HG03558 (cell line): ENCODE results near the gene IQGAP3.
"Not testable (repeated sequence)": the region's sequence is repeated elsewhere in the genome, so short reads cannot be mapped to it uniquely, and the experiment has no call there.

ENCODE experiments used
- ATAC-seq: cut with Tn5 transposase; IDR thresholded peaks from one replicate; pipeline ENCODE4 v1.9.1; 2021; ENCODE audit warnings: moderate number of reproducible peaks; ENCODE audit not compliant: unreplicated experiment; ENCODE audit errors: extremely low read depth

The IQGAP3 gene

GRCh38 chr1:156578055-156578454, 5.7 kb upstream of the IQGAP3 start:
- ATAC-seq = no peak

DNA sequence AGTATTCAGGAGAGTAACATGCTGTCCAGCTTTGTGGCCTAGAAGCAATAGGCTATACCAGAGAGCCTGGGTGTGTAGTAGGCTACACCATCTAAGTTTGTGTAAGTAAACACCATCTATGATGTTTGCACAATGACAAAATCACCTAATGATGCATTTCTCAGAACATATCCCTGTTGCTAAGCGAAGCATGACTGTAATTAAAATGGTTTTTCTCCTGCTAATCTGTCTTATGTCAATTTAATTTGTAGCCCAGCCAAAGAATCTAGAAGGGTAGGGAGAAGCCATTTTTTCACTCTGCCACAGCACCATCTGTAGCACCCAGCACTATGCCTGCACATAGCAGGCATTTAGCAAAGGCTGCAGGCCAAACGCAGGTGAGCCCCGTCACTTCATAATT, 5.2 kb upstream of the IQGAP3 start:
- ATAC-seq = no peak

DNA sequence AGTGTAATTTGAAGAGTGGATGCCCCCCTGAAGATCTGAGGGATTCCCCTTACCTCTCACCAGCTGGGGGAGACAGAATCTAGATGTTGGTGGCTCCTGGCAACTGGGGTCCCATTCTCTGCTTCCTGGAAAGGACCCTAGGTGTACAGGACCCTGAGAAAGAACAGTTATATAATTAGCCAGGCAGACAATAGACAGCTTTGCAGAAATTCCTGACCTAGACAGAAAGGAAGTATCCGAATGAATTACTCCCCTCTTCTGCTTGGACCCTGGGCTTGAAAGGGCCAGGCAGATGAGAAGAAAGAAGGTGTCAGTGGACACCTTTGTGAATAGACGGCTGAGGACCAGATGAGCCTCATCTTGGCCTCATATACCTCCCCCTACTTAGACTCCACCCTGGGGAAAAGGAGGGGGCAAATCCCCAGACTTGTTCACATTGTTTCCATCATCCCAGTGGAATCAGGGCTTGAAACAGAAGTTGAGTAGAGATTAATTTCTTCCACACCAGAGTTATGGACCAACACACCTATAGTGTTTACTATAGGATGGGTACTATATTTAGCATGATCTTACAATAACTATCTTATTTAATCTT, 1.8 kb upstream of the IQGAP3 start:
- ATAC-seq = no peak

GRCh38 chr1:156572663-156573018, 276 bp upstream of the IQGAP3 start:
- ATAC-seq = no peak

DNA sequence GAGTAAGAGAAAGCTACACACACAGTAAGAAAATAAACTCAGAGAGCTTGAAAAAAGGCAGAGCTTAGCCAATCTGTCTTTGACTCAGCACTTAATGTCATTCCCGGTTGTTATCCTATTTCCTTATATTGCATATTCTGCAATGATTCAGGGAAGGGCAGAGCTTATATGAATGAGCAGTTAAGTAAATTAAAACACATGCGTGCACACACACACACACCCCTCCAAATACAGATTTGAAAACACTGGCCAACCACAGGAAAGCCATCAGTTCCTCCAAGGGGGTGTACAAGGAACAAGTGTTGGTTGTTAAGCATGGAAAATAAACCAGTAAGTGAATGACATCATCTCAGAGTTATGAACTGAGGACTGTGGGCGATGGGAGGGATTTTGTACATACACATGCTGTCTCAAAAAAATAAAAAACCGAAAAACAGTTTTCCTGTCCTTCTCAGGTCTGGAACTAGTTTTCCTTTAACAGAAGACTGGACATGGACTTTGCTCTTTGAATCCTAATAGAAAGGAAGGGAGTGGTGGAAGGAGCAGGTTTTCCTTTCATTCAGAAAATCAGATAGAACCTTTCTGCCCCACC, 1.0 kb downstream of the IQGAP3 start:
- ATAC-seq = no peak

GRCh38 chr1:156566436-156566835, 5.9 kb downstream of the IQGAP3 start:
- ATAC-seq = no peak

DNA sequence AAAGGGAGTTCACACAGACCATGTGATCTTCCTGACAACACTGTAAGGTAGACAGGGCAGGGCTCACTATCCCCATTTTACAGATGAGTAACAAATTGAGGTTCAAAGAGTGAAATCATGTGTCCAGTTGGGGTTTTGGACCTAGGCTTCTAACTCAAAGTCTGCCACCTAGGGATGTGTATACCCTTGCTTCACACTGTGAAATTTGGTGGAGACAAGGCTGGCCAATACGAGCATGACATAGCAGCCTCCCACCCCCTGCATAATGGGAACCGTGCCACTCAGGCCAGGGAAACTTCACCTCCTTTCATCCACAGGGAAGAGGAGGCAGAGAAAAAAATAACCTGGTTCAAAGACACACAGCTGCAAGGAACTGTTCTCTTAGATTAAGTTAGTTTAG, 6.8 kb downstream of the IQGAP3 start:
- no peak for ATAC-seq

- no peak for ATAC-seq
Measured at GRCh38 chr1:156560585-156561163, 11.7 kb downstream of the IQGAP3 start.

- ATAC-seq = no peak
Measured at GRCh38 chr1:156559797-156560385, 12.5 kb downstream of the IQGAP3 start.

DNA sequence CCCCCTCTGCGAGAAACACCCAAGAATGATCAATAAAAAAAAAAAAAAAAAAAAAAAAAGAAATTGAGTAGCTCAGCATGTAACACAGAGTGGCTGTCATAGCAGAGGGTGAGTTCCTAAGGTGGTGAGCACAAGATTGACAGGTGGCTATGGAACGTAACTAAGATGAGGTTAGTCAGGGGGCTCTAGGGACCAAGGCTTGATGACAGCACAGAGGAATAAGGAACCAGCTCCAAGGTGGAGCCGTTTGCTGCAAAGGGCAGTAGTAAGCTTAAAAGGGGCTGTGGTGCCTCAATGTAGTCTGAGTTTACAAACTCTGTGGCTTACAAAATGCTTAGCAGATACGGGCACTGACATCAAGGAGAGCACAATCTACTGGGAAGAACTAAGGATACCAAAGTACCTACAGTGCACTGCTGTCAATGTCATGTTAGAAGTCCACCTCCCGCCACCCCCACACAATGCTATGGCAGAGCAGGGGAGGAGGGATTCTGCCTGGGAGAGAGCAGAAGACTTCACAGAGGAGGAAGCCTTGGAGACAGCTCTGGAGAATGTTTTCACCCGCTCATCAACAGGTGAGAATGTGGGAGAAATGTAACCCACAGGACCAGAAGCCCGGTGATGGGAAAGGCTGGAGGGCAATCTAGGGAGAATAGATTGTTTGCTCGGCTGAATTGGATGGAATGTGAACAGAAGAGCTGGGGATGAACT, 13.1 kb downstream of the IQGAP3 start:
- ATAC-seq = no peak

- no peak for ATAC-seq
Measured at GRCh38 chr1:156556354-156556753, 16.0 kb downstream of the IQGAP3 start.

GRCh38 chr1:156555715-156556114, 16.6 kb downstream of the IQGAP3 start:
- no peak for ATAC-seq

GRCh38 chr1:156554971-156555370, 17.4 kb downstream of the IQGAP3 start:
- no peak for ATAC-seq

DNA sequence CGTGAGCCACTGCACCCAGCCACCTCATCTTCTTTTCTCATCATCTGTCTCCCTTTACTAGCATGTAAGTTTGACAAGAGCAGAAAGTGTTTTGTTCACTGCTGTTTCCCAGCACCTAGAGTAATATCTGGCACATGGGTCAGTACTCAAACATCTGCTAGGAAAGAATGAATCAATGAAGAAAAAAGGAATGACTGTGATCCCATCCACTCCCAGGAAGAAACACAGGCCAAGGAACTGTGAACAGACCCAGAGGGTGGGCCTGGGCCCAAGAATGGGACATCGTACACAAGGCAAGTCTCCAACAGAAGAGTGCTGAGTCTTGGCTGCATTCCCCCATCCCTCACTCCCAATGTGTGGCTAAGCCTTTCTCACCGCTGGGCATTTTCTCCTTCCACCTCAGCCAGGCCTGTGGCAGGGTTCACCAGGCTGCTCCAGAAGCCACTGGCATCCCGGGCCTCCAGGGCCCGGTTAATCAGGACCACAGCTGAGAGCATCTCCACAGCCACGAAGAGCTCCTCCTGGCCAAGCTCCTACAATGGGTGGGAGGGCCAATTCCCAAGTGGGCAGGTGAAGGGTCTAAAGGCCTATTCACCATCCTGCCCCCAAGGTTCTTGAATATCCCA, 18.4 kb downstream of the IQGAP3 start:
- no peak for ATAC-seq

DNA sequence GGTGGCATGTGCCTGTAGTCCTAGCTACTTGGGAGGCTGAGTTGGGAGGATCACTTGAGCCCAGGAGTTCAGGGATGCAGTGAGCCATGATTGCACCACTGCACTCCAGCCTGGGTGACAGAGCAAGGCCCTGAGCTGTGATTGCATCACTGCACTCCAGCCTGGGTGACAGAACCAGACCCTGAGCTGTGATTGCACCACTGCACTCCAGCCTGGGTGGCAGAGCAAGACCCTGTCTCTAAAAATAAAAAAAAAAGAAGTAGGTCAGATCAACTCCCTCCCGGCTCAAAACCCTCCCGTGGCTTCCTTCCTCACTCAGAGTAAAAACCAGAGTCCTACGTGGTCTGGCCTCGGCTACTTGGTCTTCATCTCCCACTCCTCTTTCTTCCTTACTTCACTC, 19.4 kb downstream of the IQGAP3 start:
- ATAC-seq = not testable (repeated sequence)

- ATAC-seq = no peak
Measured at GRCh38 chr1:156552518-156552917, 19.8 kb downstream of the IQGAP3 start.

GRCh38 chr1:156551869-156552268, 20.5 kb downstream of the IQGAP3 start:
- no peak for ATAC-seq

DNA sequence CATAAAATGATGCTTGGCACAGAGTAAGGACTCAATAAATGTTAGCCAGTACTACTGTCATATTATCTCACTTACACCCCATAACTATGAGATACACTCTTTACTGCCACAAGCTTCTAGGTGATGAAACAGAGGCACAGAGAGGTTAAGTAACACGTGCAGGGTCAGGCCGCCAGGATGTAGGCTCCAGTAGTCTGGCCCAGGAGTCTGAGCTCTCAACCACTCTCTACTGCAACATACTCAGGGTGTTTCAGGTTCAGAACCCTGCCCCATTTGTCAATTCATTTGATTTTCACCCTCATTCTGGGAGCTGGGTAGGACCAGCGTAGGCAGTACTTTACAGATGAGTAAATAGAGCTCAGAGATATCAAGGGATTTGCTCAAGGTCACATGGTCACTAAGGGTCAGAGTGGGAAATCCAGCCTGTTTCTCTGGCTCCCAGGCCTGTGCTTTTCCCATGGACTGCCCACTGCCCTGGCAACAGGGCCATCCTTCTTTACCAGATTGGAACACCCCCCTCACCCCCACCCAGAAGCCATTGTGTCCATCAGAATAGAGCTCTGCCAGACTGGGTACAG, 21.2 kb downstream of the IQGAP3 start:
- no peak for ATAC-seq

GRCh38 chr1:156550346-156550745, 22.0 kb downstream of the IQGAP3 start:
- no peak for ATAC-seq

DNA sequence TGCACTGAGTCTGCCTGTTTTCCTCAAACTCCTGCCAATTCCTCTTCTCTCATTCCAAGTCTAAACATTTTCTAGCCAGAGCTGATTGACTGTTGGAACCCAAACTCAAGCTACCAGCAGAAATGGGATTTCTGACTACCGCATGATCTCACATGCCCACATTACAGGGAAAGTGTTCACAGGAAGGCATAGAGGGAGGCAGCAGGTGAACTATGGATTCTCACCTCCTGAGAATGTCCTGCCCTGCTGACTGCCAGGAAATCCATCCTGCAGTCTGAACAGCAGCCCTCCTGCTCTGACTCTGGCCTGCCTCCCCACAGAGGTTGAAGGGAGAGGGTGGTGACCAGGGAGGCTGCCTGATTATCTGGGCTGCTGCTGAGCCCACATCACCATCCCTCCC, 22.5 kb downstream of the IQGAP3 start:
- ATAC-seq = no peak
